ENCODE measurements around the gene ANKRD63. TPM values are rescaled to one million over a fixed set of nuclear protein-coding genes. Genes with fewer than 3 reads are reported as not detected.

The ANKRD63 gene
- total and polyA plus RNA-seq, 10 donors = not detected

- no peaks in the 10 kb centered on the region for H3K4me1 ChIP-seq
- no peak overlapping the region for H3K27ac ChIP-seq
- no peaks in the 10 kb centered on the region for H3K9me3 ChIP-seq
- TF ChIP-seq, protein P1, sequence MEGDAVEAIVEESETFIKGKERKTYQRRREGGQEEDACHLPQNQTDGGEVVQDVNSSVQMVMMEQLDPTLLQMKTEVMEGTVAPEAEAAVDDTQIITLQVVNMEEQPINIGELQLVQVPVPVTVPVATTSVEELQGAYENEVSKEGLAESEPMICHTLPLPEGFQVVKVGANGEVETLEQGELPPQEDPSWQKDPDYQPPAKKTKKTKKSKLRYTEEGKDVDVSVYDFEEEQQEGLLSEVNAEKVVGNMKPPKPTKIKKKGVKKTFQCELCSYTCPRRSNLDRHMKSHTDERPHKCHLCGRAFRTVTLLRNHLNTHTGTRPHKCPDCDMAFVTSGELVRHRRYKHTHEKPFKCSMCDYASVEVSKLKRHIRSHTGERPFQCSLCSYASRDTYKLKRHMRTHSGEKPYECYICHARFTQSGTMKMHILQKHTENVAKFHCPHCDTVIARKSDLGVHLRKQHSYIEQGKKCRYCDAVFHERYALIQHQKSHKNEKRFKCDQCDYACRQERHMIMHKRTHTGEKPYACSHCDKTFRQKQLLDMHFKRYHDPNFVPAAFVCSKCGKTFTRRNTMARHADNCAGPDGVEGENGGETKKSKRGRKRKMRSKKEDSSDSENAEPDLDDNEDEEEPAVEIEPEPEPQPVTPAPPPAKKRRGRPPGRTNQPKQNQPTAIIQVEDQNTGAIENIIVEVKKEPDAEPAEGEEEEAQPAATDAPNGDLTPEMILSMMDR (IDR thresholded peaks at IDR 0.05 in 8 of 11, conservative IDR thresholded peaks at IDR 0.05 in 3 of 11) = no peak
- TF ChIP-seq POLR2AphosphoS5 (IDR thresholded peaks at IDR 0.05) (no peak), POLR2A (IDR thresholded peaks at IDR 0.05) (no peak)
- no peak for DNase-seq
- 82 to 91% (median 85%) methylated on average over 15 to 16 of the region's 16 CpGs for WGBS, 5 donors
- no peaks in the 10 kb centered on the region for H3K27me3 ChIP-seq (replicated peaks in 1 of 7)
- intact Hi-C loops (cut with DNase I; ENCODE audit: low total_unique reads) = no loop called here
- no peak overlapping the region for H3K4me3 ChIP-seq
- H3K36me3 ChIP-seq = no peaks in the 10 kb centered on the region
Measured at GRCh38 chr15:40264321-40265153, 18.3 kb downstream of the ANKRD63 start.

DNA sequence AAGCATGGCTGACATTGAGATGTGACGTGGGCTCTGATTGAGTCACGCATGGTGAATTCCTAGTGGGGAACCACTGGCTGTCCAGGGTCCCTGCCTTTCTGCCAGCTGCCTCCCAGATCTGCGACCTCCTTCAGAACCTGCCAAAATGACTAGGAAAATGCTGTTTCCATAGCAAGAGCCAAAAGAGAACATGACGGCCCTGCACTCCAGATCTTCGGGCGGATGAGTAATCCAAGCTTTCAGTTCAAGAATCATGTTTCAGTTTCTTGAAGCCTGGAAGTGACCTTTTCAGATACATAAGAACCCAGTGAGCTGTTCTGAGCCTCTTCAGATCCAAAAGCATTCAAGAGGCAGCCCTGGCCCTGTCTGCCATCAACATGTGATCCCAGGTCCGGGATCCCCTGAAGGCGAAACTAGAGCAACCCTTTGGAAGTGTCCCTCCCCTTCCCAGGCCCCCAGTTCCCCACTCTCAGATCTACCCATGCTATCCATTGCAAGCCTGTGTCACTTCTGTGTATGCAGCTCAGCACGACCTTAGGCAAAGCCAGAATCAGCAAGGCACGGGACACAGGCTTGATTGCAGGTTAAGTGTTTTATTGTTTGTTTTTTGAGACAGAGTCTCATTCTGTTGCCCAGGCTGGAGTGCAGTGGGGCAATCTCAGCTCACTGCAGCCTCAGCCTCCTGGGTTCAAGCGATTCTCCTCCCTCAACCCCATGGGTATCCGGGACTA lies 19.7 kb downstream of the ANKRD63 start:
- Histone ChIP-seq H3K4me3 (no peak overlapping the region), H3K27ac (no peak overlapping the region), H3K36me3 (no peaks in the 10 kb centered on the region), H3K27me3 (replicated peaks in 1 of 7) (peaks cover 0 to 10% (median 0%) of the 10 kb centered on the region in 7 donors), H3K9me3 (no peaks in the 10 kb centered on the region), H3K4me1 (no peaks in the 10 kb centered on the region)
- 75 to 92% (median 88%) methylated on average over 12 of the region's 12 CpGs for WGBS, 5 donors
- intact Hi-C loops (cut with DNase I; ENCODE audit: low total_unique reads) = no loop called here
- DNase-seq = no peak
- TF ChIP-seq, protein P1 (IDR thresholded peaks at IDR 0.05 in 8 of 11, conservative IDR thresholded peaks at IDR 0.05 in 3 of 11) = no peak
- TF ChIP-seq POLR2A (IDR thresholded peaks at IDR 0.05) = no peak
- TF ChIP-seq POLR2AphosphoS5 (IDR thresholded peaks at IDR 0.05) = no peak

DNA sequence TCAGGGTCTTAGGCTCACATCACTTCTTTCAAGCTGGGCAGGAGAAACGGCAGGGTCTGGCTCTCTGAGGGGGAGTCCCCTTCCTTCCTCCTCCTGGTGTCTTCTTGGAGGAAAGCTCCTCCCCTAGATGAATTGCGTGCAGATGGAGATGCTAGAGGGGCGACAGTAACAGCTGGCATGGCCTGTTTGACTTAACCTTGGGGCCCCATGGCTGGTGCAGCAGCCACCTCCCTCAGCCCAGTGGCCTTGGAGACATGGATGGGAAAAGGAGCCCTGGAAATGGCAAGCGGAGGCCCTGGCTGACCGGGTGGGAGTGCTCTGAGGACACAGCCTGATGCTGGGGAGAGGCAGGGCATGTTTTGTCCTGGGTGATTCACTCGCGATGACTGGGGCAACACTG lies 23.8 kb downstream of the ANKRD63 start:
- Histone ChIP-seq H3K4me3 (no peak overlapping the region), H3K27me3 (replicated peaks in 1 of 7) (peaks cover 0 to 33% (median 7%) of the 10 kb centered on the region in 7 donors), H3K27ac (no peak overlapping the region), H3K4me1 (peaks cover 0 to 3% (median 0%) of the 10 kb centered on the region in 6 donors), H3K36me3 (no peaks in the 10 kb centered on the region), H3K9me3 (no peaks in the 10 kb centered on the region)
- WGBS, 5 donors = 61 to 67% (median 66%) methylated on average over 6 to 7 of the region's 7 CpGs
- TF ChIP-seq POLR2A (IDR thresholded peaks at IDR 0.05) (no peak), POLR2AphosphoS5 (IDR thresholded peaks at IDR 0.05) (no peak)
- TF ChIP-seq, protein P1 (IDR thresholded peaks at IDR 0.05 in 8 of 11, conservative IDR thresholded peaks at IDR 0.05 in 3 of 11) = no peak
- DNase-seq = no peak
- intact Hi-C loops (cut with DNase I; ENCODE audit: low total_unique reads) = no loop called here

GRCh38 chr15:40258544-40258943 lies 24.3 kb downstream of the ANKRD63 start:
- H3K36me3 ChIP-seq = no peaks in the 10 kb centered on the region
- no peak overlapping the region for H3K27ac ChIP-seq
- peaks cover 0 to 3% (median 2%) of the 10 kb centered on the region in 6 donors for H3K4me1 ChIP-seq
- H3K4me3 ChIP-seq = no peak overlapping the region
- WGBS, 5 donors = 43 to 58% (median 55%) methylated on average over 8 of the region's 8 CpGs
- peaks cover 0 to 37% (median 12%) of the 10 kb centered on the region in 7 donors for H3K27me3 ChIP-seq (replicated peaks in 1 of 7)
- TF ChIP-seq POLR2AphosphoS5 (IDR thresholded peaks at IDR 0.05) = no peak
- TF ChIP-seq, protein P1 (IDR thresholded peaks at IDR 0.05 in 8 of 11, conservative IDR thresholded peaks at IDR 0.05 in 3 of 11) = no peak
- TF ChIP-seq POLR2A (IDR thresholded peaks at IDR 0.05) = no peak
- intact Hi-C loops (cut with DNase I; ENCODE audit: low total_unique reads) = no loop called here
- no peak for DNase-seq
- no peaks in the 10 kb centered on the region for H3K9me3 ChIP-seq
